Neutrophil (primary cell): ENCODE measurements around the gene LMO7.
"Not testable (repeated sequence)": the region's sequence is repeated elsewhere in the genome, so short reads cannot be mapped to it uniquely, and the experiment has no call there.

Experiments used
- H3K27ac ChIP-seq: fragments of 200-600 bp; sonication (generic); 2 replicates; pipeline ENCODE4 v1.5.1; 2016; ENCODE audit warnings: mild to moderate bottlenecking, moderate library complexity
- H3K27me3 ChIP-seq: fragments of 200-600 bp; sonication (generic); 2 replicates; pipeline ENCODE4 v1.6.0; 2016; ENCODE audit warnings: mild to moderate bottlenecking
- H3K36me3 ChIP-seq: fragments of 200-600 bp; sonication (generic); 2 replicates; pipeline ENCODE4 v1.5.1; 2017
- H3K4me1 ChIP-seq, 2 experiments: fragments of 200-600 bp in 1 of 2; sonication (generic) in 1 of 2; 1 replicate in 1 of 2; 2 replicates in 1 of 2; pipeline versions ENCODE4 v1.5.1 to v1.6.1; 2013 to 2016; ENCODE audit warnings: low read depth in 1 of 2, low read length in 1 of 2, mild to moderate bottlenecking in 1 of 2, moderate library complexity in 1 of 2; ENCODE audit not compliant: control insufficient read depth in 1 of 2, insufficient read depth in 1 of 2
- H3K4me3 ChIP-seq, 2 experiments: fragments of 200-600 bp in 1 of 2; sonication (generic) in 1 of 2; 1 replicate in 1 of 2; 2 replicates in 1 of 2; pipeline ENCODE4 v1.5.1; 2013 to 2016; ENCODE audit warnings: low read depth in 1 of 2, low read length in 1 of 2, mild to moderate bottlenecking in 1 of 2, moderate library complexity in 1 of 2
- H3K9me3 ChIP-seq: fragments of 200-600 bp; sonication (generic); 2 replicates; pipeline ENCODE4 v1.5.1; 2016
- CTCF ChIP-seq: fragments of 200-600 bp; sonication (generic); IDR thresholded peaks from 2 replicates; pipeline ENCODE4 v1.5.1; 2016; ENCODE audit warnings: antibody characterized with exemption

Gene LMO7

GRCh38 chr13:75693227-75693626 lies 57.1 kb downstream of the LMO7 start:
- TF ChIP-seq CTCF: no peak
- Histone ChIP-seq H3K4me1 (peaks cover 0 to 3% of the 10 kb centered on the region in 2 experiments), H3K36me3 (no peaks in the 10 kb centered on the region), H3K27ac (no peak overlapping the region), H3K9me3 (no peaks in the 10 kb centered on the region), H3K4me3 (no peak overlapping the region), H3K27me3 (no peaks in the 10 kb centered on the region)

- Histone ChIP-seq H3K4me1 (peaks cover 0 to 3% of the 10 kb centered on the region in 2 experiments), H3K4me3 (no peak overlapping the region), H3K27me3 (no peaks in the 10 kb centered on the region), H3K27ac (no peak overlapping the region), H3K9me3 (no peaks in the 10 kb centered on the region), H3K36me3 (no peaks in the 10 kb centered on the region)
- no peak for TF ChIP-seq CTCF
Observed at GRCh38 chr13:75694722-75695121, 58.6 kb downstream of the LMO7 start.

GRCh38 chr13:75695908-75696307 lies 59.8 kb downstream of the LMO7 start:
- H3K9me3 ChIP-seq, H3K36me3 ChIP-seq, H3K27ac ChIP-seq, H3K4me3 ChIP-seq, H3K27me3 ChIP-seq, H3K4me1 ChIP-seq: not testable (repeated sequence)
- peak; percentile 96 for TF ChIP-seq CTCF

GRCh38 chr13:75699062-75699461 lies 62.9 kb downstream of the LMO7 start:
- Histone ChIP-seq H3K4me1 (peaks cover 15 to 31% of the 10 kb centered on the region in 2 experiments), H3K9me3 (no peaks in the 10 kb centered on the region), H3K36me3 (no peaks in the 10 kb centered on the region), H3K27ac (no peak overlapping the region), H3K27me3 (no peaks in the 10 kb centered on the region), H3K4me3 (no peak overlapping the region)
- TF ChIP-seq CTCF: no peak

- not testable (repeated sequence) for H3K27me3 ChIP-seq, H3K4me3 ChIP-seq, H3K36me3 ChIP-seq, H3K9me3 ChIP-seq, H3K27ac ChIP-seq
- H3K4me1 ChIP-seq: peaks cover 15 to 31% of the 10 kb centered on the region in 2 experiments
Observed at GRCh38 chr13:75699717-75700116, 63.6 kb downstream of the LMO7 start.

- no peaks in the 10 kb centered on the region for H3K27me3 ChIP-seq
- no peaks in the 10 kb centered on the region for H3K9me3 ChIP-seq
- H3K27ac ChIP-seq: no peak overlapping the region
- TF ChIP-seq CTCF: no peak
- H3K4me3 ChIP-seq: no peak overlapping the region
- peaks cover 15 to 31% of the 10 kb centered on the region in 2 experiments for H3K4me1 ChIP-seq
- no peaks in the 10 kb centered on the region for H3K36me3 ChIP-seq
Observed at GRCh38 chr13:75700552-75700951, 64.4 kb downstream of the LMO7 start.
